HG03045 (cell line): ENCODE results near the gene HEPH.
"Not testable (repeated sequence)": the region's sequence is repeated elsewhere in the genome, so short reads cannot be mapped to it uniquely, and the experiment has no call there.

Experiments
- ATAC-seq: cut with Tn5 transposase; IDR thresholded peaks from one replicate; pipeline ENCODE4 v1.9.1; 2021; ENCODE audit warnings: mild to moderate bottlenecking, moderate library complexity; ENCODE audit not compliant: unreplicated experiment

The HEPH gene

GRCh38 chrX:66163849-66164411 lies at the start of gene HEPH:
TSS of gene HEPH (plus strand) at chrX:66164247. CDS start at chrX:66170571, 6,324 bp downstream.
- ATAC-seq: no peak

DNA sequence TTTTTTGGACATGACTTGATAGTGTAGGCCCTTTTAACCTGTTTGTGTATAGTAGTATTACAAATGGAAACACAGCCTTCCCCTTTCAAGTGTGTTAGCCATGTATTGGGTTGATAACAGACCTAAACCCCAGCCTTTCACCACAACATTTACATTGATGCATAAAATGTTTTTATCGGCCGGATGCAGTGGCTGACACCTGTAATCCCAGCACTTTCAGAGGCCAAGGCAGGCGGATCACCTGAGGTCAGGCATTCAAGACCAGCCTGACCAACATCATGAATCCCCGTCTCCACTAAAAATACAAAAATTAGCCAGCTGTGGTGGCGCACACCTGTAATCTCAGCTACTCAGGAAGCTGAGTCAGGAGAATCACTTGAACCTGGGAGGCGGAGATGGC lies 45.3 kb upstream of the HEPH start:
- not testable (repeated sequence) for ATAC-seq

- not testable (repeated sequence) for ATAC-seq
Measured at GRCh38 chrX:66121354-66121753, 42.7 kb upstream of the HEPH start.

DNA sequence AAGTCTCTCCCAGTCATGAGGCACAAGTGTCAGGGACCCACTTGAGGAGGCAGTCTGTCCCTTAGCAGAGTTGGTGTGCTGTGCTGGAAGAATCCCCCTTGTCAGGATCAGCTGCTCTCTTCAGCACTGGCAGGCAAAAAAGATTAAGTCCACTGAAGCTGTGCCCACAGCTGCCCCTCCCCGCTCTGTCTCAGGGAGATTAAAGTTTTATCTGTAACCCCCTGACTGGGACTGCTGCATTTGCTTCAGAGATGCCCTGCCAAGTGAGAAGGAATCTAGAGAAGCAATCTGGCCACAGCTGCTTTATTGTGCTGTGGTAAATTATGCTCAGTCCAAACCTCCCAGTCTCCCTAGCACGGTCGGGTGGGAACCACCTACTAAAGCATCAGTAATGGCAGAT lies 37.4 kb upstream of the HEPH start:
- no peak for ATAC-seq

GRCh38 chrX:66130469-66130868 lies 33.6 kb upstream of the HEPH start:
- ATAC-seq: no peak

GRCh38 chrX:66135284-66135683 lies 28.8 kb upstream of the HEPH start:
- not testable (repeated sequence) for ATAC-seq

DNA sequence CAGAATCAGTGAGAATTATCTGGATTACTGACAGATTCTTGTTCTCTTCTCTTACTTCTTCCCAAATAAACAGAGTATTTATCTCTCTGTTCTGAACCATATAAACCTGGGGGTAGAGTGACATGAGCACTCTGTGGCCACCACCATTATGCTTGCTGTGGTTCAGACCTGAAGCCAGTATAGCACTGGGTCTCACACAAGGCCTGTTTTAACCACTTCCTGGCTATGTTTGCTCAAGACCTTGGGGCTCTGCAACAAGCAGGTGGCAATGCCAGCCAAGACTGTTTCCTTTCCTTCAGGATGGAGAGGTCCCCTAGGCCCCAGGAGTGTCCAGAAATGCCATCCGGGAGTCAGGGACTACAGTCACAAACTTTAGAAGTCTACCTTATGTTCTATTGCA lies 21.7 kb upstream of the HEPH start:
- ATAC-seq: no peak

DNA sequence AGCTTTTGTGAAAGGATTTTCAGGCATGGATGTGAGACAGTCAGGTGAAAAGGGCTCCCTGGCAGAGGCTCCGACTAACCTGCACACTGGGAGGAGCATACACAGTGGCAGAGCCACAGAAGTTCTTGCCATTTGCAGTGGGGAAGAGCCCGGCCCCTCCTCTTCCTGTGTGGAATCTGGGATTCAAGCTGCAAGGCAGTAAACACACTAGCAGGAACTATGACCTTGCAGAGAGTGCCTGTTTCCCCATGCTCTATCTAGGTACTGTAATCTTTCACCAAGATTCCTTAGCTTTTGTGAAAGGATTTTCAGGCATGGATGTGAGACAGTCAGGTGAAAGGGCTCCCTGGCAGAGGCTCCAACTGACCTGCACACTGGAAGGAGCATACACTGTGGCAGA lies 19.8 kb upstream of the HEPH start:
- no peak for ATAC-seq

GRCh38 chrX:66149519-66149918 lies 14.5 kb upstream of the HEPH start:
- no peak for ATAC-seq

DNA sequence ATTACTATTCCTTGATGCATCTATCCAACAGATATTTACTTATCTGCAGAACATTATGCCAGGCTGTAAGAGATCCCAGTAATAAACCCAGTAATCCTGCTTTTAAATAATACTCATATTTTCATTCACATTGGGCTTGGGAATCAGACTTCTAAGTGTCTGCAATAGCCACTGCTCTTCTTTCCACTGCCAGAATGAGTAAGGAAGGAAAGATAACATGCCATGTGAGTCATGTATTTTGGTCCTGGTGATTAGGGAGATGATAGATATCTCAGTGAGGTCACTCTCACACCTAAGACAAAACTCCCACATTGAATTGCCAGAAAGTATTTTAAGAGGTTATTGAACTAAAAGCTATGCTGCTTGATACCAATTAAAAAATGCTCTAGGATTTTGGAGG lies 13.9 kb upstream of the HEPH start:
- ATAC-seq: no peak

GRCh38 chrX:66162331-66162822 lies 1.7 kb upstream of the HEPH start:
- ATAC-seq: no peak

- no peak for ATAC-seq
Measured at GRCh38 chrX:66163447-66163846, 600 bp upstream of the HEPH start.

DNA sequence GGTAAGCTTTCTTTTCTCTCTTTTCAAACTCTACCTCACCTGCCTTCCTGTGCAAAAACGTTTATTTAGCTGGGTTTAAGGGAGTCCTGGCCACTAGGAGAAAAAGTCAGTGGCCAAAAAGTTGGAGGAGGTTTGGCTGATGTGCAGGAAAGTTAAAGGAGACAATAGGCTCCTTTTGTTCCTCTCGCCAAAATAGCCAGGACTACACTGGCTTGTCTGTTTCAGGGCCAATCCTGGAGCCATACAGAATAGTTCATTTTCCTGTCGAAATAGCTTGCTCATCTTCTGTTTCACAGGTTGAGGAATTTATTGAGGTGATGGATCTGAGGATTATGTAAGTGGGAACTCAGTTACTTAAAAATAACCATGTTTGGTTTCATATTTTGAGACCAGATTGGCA lies 423 bp downstream of the HEPH start:
- no peak for ATAC-seq

DNA sequence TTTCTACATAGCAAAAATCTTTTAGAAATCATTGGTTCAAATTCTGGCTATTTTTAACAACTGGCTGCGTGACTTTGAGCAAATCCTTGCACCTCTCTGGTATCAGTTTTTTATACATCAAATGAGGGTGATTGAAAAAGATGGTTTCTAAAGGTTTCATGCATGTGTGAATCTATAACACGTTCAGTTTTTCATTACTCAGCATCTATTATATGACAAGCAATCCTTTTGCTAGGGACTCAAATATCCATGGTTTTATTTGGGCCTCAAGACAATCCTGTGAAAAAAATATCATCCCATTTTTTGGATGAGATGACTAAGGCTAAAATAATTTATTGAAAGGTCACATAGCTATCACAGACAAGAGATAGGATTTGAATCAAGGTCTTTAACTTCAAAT lies 884 bp downstream of the HEPH start:
- no peak for ATAC-seq

- no peak for ATAC-seq
Measured at GRCh38 chrX:66166671-66167070, 2.6 kb downstream of the HEPH start.

- no peak for ATAC-seq
Measured at GRCh38 chrX:66167431-66167830, 3.4 kb downstream of the HEPH start.

DNA sequence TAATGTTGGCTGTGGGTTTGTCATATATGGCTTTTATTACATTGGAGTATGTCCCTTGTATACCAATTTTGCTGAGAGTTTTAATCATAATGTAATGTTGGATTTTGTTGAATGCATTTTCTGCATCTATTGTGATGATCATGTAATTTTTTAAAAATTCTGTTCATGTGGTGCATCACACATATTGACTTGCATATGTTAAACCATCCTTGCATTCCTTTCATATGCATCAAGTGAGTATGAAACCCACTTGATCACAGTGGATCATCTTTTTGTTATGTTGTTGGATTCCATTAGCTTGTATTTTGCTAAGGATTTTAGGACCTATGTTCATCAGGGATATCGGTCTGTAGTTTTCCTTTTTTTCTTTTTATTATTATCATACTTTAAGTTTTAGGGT lies 12.1 kb downstream of the HEPH start:
- ATAC-seq: no peak

- ATAC-seq: no peak
Measured at GRCh38 chrX:66191563-66191962, 27.5 kb downstream of the HEPH start.

GRCh38 chrX:66193821-66194220 lies 29.8 kb downstream of the HEPH start:
- ATAC-seq: no peak

- peak; percentile 60 for ATAC-seq
Measured at GRCh38 chrX:66200050-66200664, 36.1 kb downstream of the HEPH start.

DNA sequence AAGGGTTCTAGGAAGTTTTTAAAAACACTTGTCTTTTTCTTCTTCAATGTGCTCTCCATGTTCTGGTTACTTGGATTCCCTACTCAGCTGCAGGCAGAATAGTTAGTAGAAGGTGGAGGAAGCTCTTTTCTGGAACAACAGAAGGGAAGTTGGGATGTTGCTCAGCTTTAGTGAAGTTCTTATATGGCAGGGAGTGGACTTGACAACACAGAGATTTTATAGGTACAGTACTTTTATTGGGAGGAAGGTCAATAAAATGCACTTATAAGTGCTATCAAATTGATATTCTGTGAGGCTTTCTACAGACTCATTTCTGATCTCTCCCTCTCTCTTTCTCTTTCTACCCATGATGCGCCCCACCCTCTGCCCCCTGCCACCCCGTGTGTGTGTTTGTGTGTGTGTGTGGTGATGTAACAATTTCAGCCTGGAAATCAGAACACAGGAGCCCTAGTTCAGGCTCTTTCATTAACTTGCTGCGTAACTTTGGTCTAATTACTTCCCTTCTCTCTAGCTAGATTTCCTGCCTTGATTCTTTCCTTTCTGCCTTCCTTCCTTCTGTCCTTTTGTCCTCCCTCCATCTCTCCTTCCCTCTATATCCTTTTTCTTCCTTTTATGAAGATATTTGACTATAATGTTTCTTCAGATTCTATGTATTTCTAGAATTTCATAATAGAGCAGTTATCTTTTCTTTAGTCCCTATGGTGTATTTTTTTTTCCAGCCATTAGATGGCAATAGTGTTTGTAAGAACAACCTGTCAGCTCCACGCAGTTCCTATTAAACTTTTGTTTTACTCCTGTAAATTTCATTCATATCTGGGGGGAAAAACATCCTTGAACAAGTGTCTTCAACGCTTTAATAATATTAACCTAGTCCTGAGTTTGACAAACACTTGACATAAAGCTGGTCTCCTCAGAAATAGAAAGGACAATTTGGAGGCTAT lies 37.1 kb downstream of the HEPH start:
- ATAC-seq: no peak

DNA sequence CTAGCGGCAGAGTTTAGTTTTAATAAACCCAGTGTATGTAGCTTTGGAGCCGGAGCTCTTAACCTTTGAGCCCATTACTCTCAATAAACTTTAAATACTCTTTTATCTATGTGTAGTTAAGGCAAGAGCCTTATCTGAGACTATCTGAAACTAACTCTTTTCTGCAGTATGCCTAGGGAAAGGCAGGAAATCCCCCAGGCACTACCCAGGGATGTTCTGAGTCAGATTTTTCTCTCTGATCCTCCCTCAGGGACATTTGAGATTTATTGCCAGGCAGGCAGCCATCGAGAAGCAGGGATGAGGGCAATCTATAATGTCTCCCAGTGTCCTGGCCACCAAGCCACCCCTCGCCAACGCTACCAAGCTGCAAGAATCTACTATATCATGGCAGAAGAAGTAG lies 39.1 kb downstream of the HEPH start:
- no peak for ATAC-seq
